GM23338 (cell line): Measurements from ENCODE around the gene RXRB. TPM values are rescaled to one million over a fixed set of nuclear protein-coding genes. Genes with fewer than 3 reads are reported as not detected.
A peak's percentile ranks its signal among the peaks of the same experiment; 100 is the strongest.

Experiments used
- ATAC-seq: fragments of 200-7000 bp; cut with Tn5 transposase; 3 replicates; pipeline ENCODE4 v1.9.1; 2020
- DNase-seq: peaks from one replicate; pipeline ENCODE4 v3.0.0-alpha.2; 2015; ENCODE audit warnings: low spot score
- H2AFZ ChIP-seq: fragments of 200-600 bp; sonication (generic); 2 replicates; pipeline ENCODE4 v1.8.0; 2016; ENCODE audit warnings: antibody characterized with exemption, mild to moderate bottlenecking, moderate library complexity
- H3F3A ChIP-seq: fragments of 200-600 bp; sonication (generic); replicated peaks from 2 replicates; pipeline ENCODE4 v1.8.0; 2017; ENCODE audit warnings: antibody characterized with exemption, mixed run types, low read depth
- H3K27ac ChIP-seq: fragments of 200-600 bp; sonication (generic); 2 replicates; pipeline ENCODE4 v1.6.1; 2016; ENCODE audit warnings: low read depth
- H3K27me3 ChIP-seq: fragments of 200-600 bp; sonication (generic); 2 replicates; pipeline ENCODE4 v1.8.0; 2016; ENCODE audit warnings: mild to moderate bottlenecking, mixed run types, moderate library complexity; ENCODE audit not compliant: insufficient read depth
- H3K36me3 ChIP-seq: fragments of 200-600 bp; sonication (generic); 2 replicates; pipeline ENCODE4 v1.8.0; 2016; ENCODE audit warnings: mild to moderate bottlenecking; ENCODE audit not compliant: insufficient read depth
- H3K4me1 ChIP-seq: fragments of 200-600 bp; sonication (generic); 2 replicates; pipeline ENCODE4 v1.8.0; 2016; ENCODE audit warnings: mild to moderate bottlenecking, moderate library complexity; ENCODE audit not compliant: insufficient read depth
- H3K4me2 ChIP-seq: fragments of 200-600 bp; sonication (generic); 2 replicates; pipeline ENCODE4 v1.7.1; 2017; ENCODE audit warnings: mixed run types
- H3K4me3 ChIP-seq: fragments of 200-600 bp; sonication (generic); 2 replicates; pipeline ENCODE4 v1.6.1; 2016; ENCODE audit warnings: mixed run types
- H3K79me2 ChIP-seq: fragments of 200-600 bp; sonication (generic); replicated peaks from 2 replicates; pipeline ENCODE4 v1.8.0; 2017; ENCODE audit warnings: mild to moderate bottlenecking; ENCODE audit not compliant: insufficient read depth
- H3K9me2 ChIP-seq: fragments of 200-600 bp; sonication (generic); 2 replicates; pipeline ENCODE4 v1.8.0; 2017; ENCODE audit not compliant: insufficient read depth
- H4K20me1 ChIP-seq: fragments of 200-600 bp; sonication (generic); replicated peaks from 2 replicates; pipeline ENCODE4 v1.8.0; 2017; ENCODE audit warnings: mild to moderate bottlenecking; ENCODE audit not compliant: insufficient read depth
- H3K27ac Mint-ChIP-seq: 2 replicates; pipeline ENCODE4 v1.8.0; 2020; ENCODE audit warnings: inconsistent platforms, mild to moderate bottlenecking, moderate library complexity, mixed read lengths
- H3K27me3 Mint-ChIP-seq: 3 replicates; pipeline ENCODE4 v1.8.0; 2022; ENCODE audit warnings: low read depth, mild to moderate bottlenecking, moderate library complexity, mixed read lengths, inconsistent platforms; ENCODE audit not compliant: insufficient read depth, poor library complexity
- H3K36me3 Mint-ChIP-seq: 3 replicates; pipeline ENCODE4 v1.8.0; 2021; ENCODE audit warnings: low read depth, mild to moderate bottlenecking, inconsistent platforms, moderate library complexity, mixed read lengths
- H3K4me1 Mint-ChIP-seq: 3 replicates; pipeline ENCODE4 v1.8.0; 2020; ENCODE audit warnings: mild to moderate bottlenecking, inconsistent platforms, mixed read lengths
- H3K4me3 Mint-ChIP-seq: 3 replicates; pipeline ENCODE4 v1.8.0; 2021; ENCODE audit warnings: moderate library complexity, mild to moderate bottlenecking, inconsistent platforms, mixed read lengths
- H3K9me3 Mint-ChIP-seq: 3 replicates; pipeline ENCODE4 v1.8.0; 2020; ENCODE audit warnings: moderate library complexity, mild to moderate bottlenecking, inconsistent platforms, mixed read lengths
- CREB1 ChIP-seq: fragments of 250-450 bp; sonication (Bioruptor Pico); IDR thresholded peaks from 2 replicates; pipeline ENCODE4 v1.5.0; 2020; ENCODE audit warnings: low read depth, mild to moderate bottlenecking, moderate library complexity
- EZH2 ChIP-seq: fragments of 200-600 bp; sonication (generic); IDR thresholded peaks from one replicate; pipeline ENCODE4 v1.8.0; 2017; ENCODE audit warnings: antibody characterized with exemption, mild to moderate bottlenecking, low read depth; ENCODE audit not compliant: unreplicated experiment
- NANOG ChIP-seq: IDR thresholded peaks from 2 replicates; pipeline ENCODE4 v1.6.1; 2016; ENCODE audit warnings: antibody characterized with exemption, borderline replicate concordance
- polyA plus RNA-seq: library from polyadenylated mRNA; unstranded; fragments of >200 nt; fragmentation: Nextera tagmentation; extraction: Ambion mirVana; gene quantifications from 2 replicates; pipeline ENCODE4 v1.2.1, GENCODE V29; 2016
- total RNA-seq: library from RNA; depleted of rRNA; stranded (reverse); fragments of >200 nt; shearing (Covaris generic); gene quantifications from 2 replicates; pipeline ENCODE4 v1.2.3, GENCODE V29; 2014
- TF ChIP-seq, protein P1 (sequence below), 2 experiments: fragments of 200-600 bp in 1 of 2; sonication (generic) in 1 of 2; conservative IDR thresholded peaks; 2 replicates each; pipeline versions ENCODE4 v1.5.1 to v1.6.1; 2016 to 2017; ENCODE audit warnings: antibody characterized with exemption in 2 of 2, low read depth in 2 of 2, mild to moderate bottlenecking in 2 of 2, moderate library complexity in 1 of 2
- TF ChIP-seq, protein P2 (sequence below): IDR thresholded peaks from one replicate; pipeline ENCODE4 v1.6.1; 2018; ENCODE audit warnings: antibody characterized with exemption; ENCODE audit not compliant: unreplicated experiment

The RXRB gene
- total and polyA plus RNA-seq, 2 experiments from 2014 or later, result 6.9 to 11.6 TPM

DNA sequence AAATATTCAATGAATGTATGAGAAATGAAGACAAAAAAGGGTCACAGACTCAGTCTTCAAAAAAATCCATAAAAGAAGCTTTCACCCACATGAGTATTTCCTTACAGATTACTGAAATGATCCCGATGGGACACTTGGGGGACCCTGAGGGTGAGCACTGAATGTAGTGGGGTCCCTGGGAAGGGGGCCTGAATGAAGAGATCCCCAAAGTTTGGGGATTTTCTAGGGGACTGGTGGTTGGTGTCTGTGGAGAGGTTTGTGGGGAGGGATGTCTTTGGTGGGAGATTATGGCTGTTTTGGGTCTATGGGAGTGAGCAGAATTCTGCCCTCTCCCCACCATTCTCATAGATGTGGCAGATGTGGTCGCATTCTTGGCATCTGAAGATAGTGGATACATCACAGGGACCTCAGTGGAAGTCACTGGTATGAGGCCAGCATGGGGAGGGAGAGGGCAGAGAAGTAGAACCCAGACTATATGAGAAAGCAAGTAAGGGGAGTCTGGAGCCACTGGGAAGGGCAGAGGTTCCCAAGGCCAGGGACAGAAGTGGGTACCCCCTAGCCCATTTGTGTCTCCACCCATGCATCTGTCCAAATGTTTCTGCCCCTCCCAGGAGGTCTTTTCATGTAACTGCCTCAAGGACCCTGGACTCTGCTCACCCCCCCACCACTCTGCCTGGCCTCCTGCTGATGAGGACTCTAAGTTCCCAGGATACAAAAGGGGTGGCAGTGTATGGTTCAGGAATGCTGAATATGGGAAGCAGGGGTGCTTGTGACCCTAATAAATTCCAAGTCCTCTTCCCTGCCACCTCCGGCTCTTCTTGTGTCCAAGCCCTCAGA, 5.8 kb upstream of the RXRB start:
- H3K36me3 ChIP-seq, result peaks cover 11% of the 10 kb centered on the region; the same call in 1 of the 2 replicates
- ATAC-seq, result no peak
- DNase-seq, result no peak
- no peak overlapping the region for H2AFZ ChIP-seq
- 0 out of 2 replicates have a peak overlapping the region, but pooled peaks have one; percentile 97 for H3K4me2 ChIP-seq
- peaks cover 18% of the 10 kb centered on the region for H3K79me2 ChIP-seq
- H3K27ac Mint-ChIP-seq, result no peak overlapping the region
- peaks cover 58% of the 10 kb centered on the region for H3K4me1 Mint-ChIP-seq
- H3K9me3 Mint-ChIP-seq, result no peaks in the 10 kb centered on the region; the same call in 2 of the 3 replicates
- H3F3A ChIP-seq, result peaks cover 25% of the 10 kb centered on the region
- no peak overlapping the region for H3K27ac ChIP-seq
- peaks cover 25% of the 10 kb centered on the region for H4K20me1 ChIP-seq
- TF ChIP-seq NANOG (no peak), EZH2 (no peak)
- TF ChIP-seq, protein P1, sequence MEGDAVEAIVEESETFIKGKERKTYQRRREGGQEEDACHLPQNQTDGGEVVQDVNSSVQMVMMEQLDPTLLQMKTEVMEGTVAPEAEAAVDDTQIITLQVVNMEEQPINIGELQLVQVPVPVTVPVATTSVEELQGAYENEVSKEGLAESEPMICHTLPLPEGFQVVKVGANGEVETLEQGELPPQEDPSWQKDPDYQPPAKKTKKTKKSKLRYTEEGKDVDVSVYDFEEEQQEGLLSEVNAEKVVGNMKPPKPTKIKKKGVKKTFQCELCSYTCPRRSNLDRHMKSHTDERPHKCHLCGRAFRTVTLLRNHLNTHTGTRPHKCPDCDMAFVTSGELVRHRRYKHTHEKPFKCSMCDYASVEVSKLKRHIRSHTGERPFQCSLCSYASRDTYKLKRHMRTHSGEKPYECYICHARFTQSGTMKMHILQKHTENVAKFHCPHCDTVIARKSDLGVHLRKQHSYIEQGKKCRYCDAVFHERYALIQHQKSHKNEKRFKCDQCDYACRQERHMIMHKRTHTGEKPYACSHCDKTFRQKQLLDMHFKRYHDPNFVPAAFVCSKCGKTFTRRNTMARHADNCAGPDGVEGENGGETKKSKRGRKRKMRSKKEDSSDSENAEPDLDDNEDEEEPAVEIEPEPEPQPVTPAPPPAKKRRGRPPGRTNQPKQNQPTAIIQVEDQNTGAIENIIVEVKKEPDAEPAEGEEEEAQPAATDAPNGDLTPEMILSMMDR (conservative IDR thresholded peaks at IDR 0.05; ENCODE audit: low read depth in 2 of 2), result no peak
- TF ChIP-seq, protein P2, sequence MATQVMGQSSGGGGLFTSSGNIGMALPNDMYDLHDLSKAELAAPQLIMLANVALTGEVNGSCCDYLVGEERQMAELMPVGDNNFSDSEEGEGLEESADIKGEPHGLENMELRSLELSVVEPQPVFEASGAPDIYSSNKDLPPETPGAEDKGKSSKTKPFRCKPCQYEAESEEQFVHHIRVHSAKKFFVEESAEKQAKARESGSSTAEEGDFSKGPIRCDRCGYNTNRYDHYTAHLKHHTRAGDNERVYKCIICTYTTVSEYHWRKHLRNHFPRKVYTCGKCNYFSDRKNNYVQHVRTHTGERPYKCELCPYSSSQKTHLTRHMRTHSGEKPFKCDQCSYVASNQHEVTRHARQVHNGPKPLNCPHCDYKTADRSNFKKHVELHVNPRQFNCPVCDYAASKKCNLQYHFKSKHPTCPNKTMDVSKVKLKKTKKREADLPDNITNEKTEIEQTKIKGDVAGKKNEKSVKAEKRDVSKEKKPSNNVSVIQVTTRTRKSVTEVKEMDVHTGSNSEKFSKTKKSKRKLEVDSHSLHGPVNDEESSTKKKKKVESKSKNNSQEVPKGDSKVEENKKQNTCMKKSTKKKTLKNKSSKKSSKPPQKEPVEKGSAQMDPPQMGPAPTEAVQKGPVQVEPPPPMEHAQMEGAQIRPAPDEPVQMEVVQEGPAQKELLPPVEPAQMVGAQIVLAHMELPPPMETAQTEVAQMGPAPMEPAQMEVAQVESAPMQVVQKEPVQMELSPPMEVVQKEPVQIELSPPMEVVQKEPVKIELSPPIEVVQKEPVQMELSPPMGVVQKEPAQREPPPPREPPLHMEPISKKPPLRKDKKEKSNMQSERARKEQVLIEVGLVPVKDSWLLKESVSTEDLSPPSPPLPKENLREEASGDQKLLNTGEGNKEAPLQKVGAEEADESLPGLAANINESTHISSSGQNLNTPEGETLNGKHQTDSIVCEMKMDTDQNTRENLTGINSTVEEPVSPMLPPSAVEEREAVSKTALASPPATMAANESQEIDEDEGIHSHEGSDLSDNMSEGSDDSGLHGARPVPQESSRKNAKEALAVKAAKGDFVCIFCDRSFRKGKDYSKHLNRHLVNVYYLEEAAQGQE, result no peak
- 0 out of 2 replicates have a peak overlapping the region, but pooled peaks have one; percentile 96 for H3K4me3 ChIP-seq
- no peaks in the 10 kb centered on the region for H3K9me2 ChIP-seq
- H3K4me3 Mint-ChIP-seq, result peak overlapping the region; percentile 84
- H3K4me1 ChIP-seq, result peaks cover 39% of the 10 kb centered on the region
- peaks cover 44% of the 10 kb centered on the region for H3K27me3 Mint-ChIP-seq
- peaks cover 56% of the 10 kb centered on the region for H3K27me3 ChIP-seq
- peaks cover 42% of the 10 kb centered on the region for H3K36me3 Mint-ChIP-seq

GRCh38 chr6:33205191-33206026, 4.9 kb upstream of the RXRB start:
- no peak overlapping the region for H3K27ac ChIP-seq
- H2AFZ ChIP-seq, result peak overlapping the region; percentile 93; the same call in 1 of the 2 replicates
- Mint-ChIP-seq H3K27me3 (peaks cover 45% of the 10 kb centered on the region), H3K4me3 (peak overlapping the region; percentile 84), H3K4me1 (peaks cover 61% of the 10 kb centered on the region), H3K36me3 (peaks cover 42% of the 10 kb centered on the region), H3K27ac (0 out of 2 replicates have a peak overlapping the region, but pooled peaks have one; percentile 12), H3K9me3 (no peaks in the 10 kb centered on the region; the same call in 2 of the 3 replicates)
- peaks cover 21% of the 10 kb centered on the region for H4K20me1 ChIP-seq
- peaks cover 11% of the 10 kb centered on the region; the same call in 1 of the 2 replicates for H3K36me3 ChIP-seq
- no peak for TF ChIP-seq CREB1
- TF ChIP-seq, protein P1 (conservative IDR thresholded peaks at IDR 0.05; ENCODE audit: low read depth in 2 of 2), result peak; percentile 37 to 61; a peak in 3 of 4 replicates
- DNase-seq (peak; percentile 44), ATAC-seq (peak; percentile 2)
- H3K9me2 ChIP-seq, result no peaks in the 10 kb centered on the region
- H3K79me2 ChIP-seq, result peaks cover 23% of the 10 kb centered on the region
- H3K4me1 ChIP-seq, result peaks cover 31% of the 10 kb centered on the region
- peaks cover 49% of the 10 kb centered on the region for H3K27me3 ChIP-seq
- H3K4me3 ChIP-seq, result peak overlapping the region; percentile 98
- peaks cover 29% of the 10 kb centered on the region for H3F3A ChIP-seq
- peak overlapping the region; percentile 96 for H3K4me2 ChIP-seq
